Ascending aorta (tissue), 2 donors: ENCODE data around the gene BOD1L1. TPM values are rescaled to one million over a fixed set of nuclear protein-coding genes. Genes with fewer than 3 reads are reported as not detected.

Experiments used
- DNase-seq, 2 donors: peaks; one replicate each; pipeline ENCODE4 v3.0.0-alpha.2; 2019; ENCODE audit warnings: low spot score in 2 of 2
- H3K27ac ChIP-seq, 2 donors: fragments of 200-600 bp; sonication (generic); one replicate each; pipeline ENCODE4 v1.5.1; 2016 to 2017; ENCODE audit warnings: mild to moderate bottlenecking in 1 of 2
- H3K27me3 ChIP-seq: fragments of 200-600 bp; sonication (generic); one replicate; pipeline ENCODE4 v1.5.1; 2017
- H3K36me3 ChIP-seq, 2 donors: fragments of 200-600 bp; sonication (generic); one replicate each; pipeline ENCODE4 v1.5.1; 2016
- H3K4me1 ChIP-seq, 2 donors: fragments of 200-600 bp; sonication (generic); one replicate each; pipeline ENCODE4 v1.5.1; 2016 to 2017; ENCODE audit warnings: mild to moderate bottlenecking in 1 of 2
- H3K4me3 ChIP-seq, 2 donors: fragments of 200-600 bp; sonication (generic); one replicate each; pipeline ENCODE4 v1.5.1; 2016 to 2017; ENCODE audit warnings: mild to moderate bottlenecking in 1 of 2
- H3K9me3 ChIP-seq, 2 donors: fragments of 200-600 bp; sonication (generic); one replicate each; pipeline ENCODE4 v1.5.1; 2016
- CTCF ChIP-seq, 3 experiments: fragments of 200-600 bp in 2 of 3; fragments of 450-650 bp in 1 of 3; sonication (generic) in 2 of 3; IDR thresholded peaks; one replicate each; pipeline ENCODE4 v1.5.1; 2016 to 2019; ENCODE audit warnings: antibody characterized with exemption in 3 of 3, mild to moderate bottlenecking in 1 of 3, moderate library complexity in 1 of 3
- intact Hi-C: fragments of 100-400 bp; cut with DNase I; formaldehyde crosslinking; loops from one replicate; pipeline ENCODE4 v1.15.1; 2023
- total RNA-seq: library from RNA; depleted of rRNA; stranded (reverse); fragments of >200 nt; gene quantifications from one replicate; pipeline ENCODE4 v1.1.0, GENCODE V29; 2016

The BOD1L1 gene
- total RNA-seq, 1 donor from 2014 or later = 8.4 TPM

GRCh38 chr4:13618212-13618806, 9.2 kb downstream of the BOD1L1 start:
- Histone ChIP-seq H3K4me1 (no peaks in the 10 kb centered on the region), H3K9me3 (no peaks in the 10 kb centered on the region), H3K36me3 (peaks cover 37 to 53% of the 10 kb centered on the region in 2 donors), H3K4me3 (no peak overlapping the region), H3K27me3 (no peaks in the 10 kb centered on the region), H3K27ac (no peak overlapping the region)
- intact Hi-C loops = no loop called here
- no peak for DNase-seq
- TF ChIP-seq CTCF (IDR thresholded peaks at IDR 0.05) = no peak

- H3K4me3 ChIP-seq = no peak overlapping the region
- H3K27me3 ChIP-seq = no peaks in the 10 kb centered on the region
- TF ChIP-seq CTCF (IDR thresholded peaks at IDR 0.05) = no peak
- H3K27ac ChIP-seq = no peak overlapping the region
- intact Hi-C loops = no loop called here
- peaks cover 43 to 58% of the 10 kb centered on the region in 2 donors for H3K36me3 ChIP-seq
- H3K4me1 ChIP-seq = no peaks in the 10 kb centered on the region
- no peaks in the 10 kb centered on the region for H3K9me3 ChIP-seq
- DNase-seq = no peak
These were observed 9.7 kb downstream of the BOD1L1 start for GRCh38 chr4:13617801-13618200.

- Histone ChIP-seq H3K4me1 (no peaks in the 10 kb centered on the region), H3K9me3 (no peaks in the 10 kb centered on the region), H3K36me3 (peaks cover 53 to 70% of the 10 kb centered on the region in 2 donors), H3K27ac (no peak overlapping the region), H3K4me3 (no peak overlapping the region), H3K27me3 (no peaks in the 10 kb centered on the region)
- no peak for TF ChIP-seq CTCF (IDR thresholded peaks at IDR 0.05)
- intact Hi-C loops = no loop called here
- DNase-seq = no peak
These were observed 10.9 kb downstream of the BOD1L1 start for GRCh38 chr4:13616597-13616996.

- no peaks in the 10 kb centered on the region for H3K9me3 ChIP-seq
- no peak overlapping the region for H3K4me3 ChIP-seq
- no peaks in the 10 kb centered on the region for H3K27me3 ChIP-seq
- H3K4me1 ChIP-seq = no peaks in the 10 kb centered on the region
- intact Hi-C loops = no loop called here
- no peak overlapping the region for H3K27ac ChIP-seq
- TF ChIP-seq CTCF (IDR thresholded peaks at IDR 0.05) = no peak
- H3K36me3 ChIP-seq = peaks cover 64 to 85% of the 10 kb centered on the region in 2 donors
- no peak for DNase-seq
These were observed 12.4 kb downstream of the BOD1L1 start for GRCh38 chr4:13615161-13615560.

- intact Hi-C loops = no loop called here
- TF ChIP-seq CTCF (IDR thresholded peaks at IDR 0.05) = no peak
- H3K36me3 ChIP-seq = peaks cover 68 to 88% of the 10 kb centered on the region in 2 donors
- H3K4me3 ChIP-seq = no peak overlapping the region
- H3K9me3 ChIP-seq = no peaks in the 10 kb centered on the region
- H3K4me1 ChIP-seq = no peaks in the 10 kb centered on the region
- DNase-seq = no peak
- H3K27ac ChIP-seq = no peak overlapping the region
- H3K27me3 ChIP-seq = no peaks in the 10 kb centered on the region
These were observed 15.0 kb downstream of the BOD1L1 start for GRCh38 chr4:13612569-13612968.
